NCI-H128 (cell line): ENCODE results near the gene MCC.

Experiments used
- DNase-seq: peaks from one replicate; lab custom pipeline; 2025; ENCODE audit not compliant: unreplicated experiment; lab: John Stamatoyannopoulos, UW

The MCC gene

DNA sequence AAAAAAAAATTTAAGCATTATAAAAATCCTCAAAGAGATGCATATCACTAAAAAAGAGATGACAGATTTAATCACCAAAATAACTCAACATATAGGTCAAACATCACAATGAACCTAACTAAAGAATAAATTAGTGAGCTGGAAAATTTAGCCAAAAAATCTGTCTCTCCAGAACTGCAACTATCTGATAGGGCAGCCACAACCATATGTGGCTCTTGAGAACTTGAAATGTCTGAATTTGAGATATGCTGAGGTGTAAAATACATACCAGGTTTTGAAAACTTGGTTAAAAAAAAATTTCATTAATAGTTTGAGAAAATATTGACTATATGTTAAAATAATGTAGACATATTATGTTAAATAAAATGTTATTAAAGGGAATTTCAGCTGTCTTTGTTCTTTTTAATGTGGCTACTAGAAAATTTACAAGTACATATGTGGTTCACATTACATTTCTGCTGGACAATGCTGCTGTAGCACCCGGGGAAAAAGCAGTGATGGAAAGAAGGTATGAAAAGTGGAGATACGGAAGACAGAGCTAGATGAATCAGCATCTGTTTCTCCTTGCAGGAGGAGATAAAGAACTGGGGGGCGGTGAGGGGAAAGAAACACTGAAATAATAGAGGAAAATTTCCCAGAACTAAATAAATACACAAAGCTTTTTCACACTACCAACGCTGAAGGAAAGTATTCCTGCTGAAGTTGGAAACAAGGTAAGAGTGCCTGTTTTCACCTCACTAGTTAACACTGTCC is 445.6 kb downstream of the MCC start:
- DNase-seq = no peak

DNA sequence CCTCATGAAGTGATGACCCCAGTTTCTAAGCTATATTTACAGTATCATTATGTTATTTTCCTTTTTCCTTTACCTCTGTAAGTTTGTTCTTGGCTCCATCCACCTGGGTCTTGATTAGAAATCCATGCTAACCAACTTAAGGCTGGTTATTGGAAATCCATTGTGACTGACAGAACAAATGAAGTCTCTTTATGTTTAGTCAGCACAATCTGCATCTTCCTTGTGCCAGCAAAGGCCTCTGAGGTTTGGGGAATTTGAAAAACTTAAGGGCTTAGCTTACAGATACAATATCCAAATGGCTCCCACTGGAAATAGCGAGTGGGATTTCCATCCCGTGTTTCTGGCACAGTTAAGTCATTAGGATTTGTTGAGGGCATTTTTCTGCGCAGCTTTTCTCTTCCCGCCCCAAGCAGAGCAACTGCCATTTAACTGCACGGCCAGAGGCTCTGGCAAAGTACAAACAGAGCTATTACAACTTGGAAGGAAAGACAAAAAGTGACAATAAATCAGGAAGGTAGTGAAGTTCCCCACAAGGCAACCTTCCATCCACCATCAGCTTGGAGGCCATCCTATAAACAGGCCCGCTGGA is 447.5 kb downstream of the MCC start:
- no peak for DNase-seq

DNA sequence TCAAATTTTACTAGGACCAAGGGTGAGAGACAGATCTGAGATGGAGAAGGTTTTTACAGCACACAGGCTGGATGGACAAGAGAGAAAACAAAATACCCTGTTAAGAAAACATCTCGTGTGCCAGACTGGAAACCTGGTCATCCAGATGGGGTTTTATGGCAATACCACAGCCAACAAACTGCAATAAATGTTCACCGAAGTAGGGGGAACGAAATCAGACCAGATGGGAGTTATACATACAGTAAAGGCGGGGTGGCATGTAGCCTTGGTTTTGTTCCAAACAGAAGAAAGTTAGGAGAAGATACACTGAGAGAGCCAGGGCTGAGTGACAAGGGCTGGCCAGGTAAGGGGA is 448.3 kb downstream of the MCC start:
- no peak for DNase-seq

DNA sequence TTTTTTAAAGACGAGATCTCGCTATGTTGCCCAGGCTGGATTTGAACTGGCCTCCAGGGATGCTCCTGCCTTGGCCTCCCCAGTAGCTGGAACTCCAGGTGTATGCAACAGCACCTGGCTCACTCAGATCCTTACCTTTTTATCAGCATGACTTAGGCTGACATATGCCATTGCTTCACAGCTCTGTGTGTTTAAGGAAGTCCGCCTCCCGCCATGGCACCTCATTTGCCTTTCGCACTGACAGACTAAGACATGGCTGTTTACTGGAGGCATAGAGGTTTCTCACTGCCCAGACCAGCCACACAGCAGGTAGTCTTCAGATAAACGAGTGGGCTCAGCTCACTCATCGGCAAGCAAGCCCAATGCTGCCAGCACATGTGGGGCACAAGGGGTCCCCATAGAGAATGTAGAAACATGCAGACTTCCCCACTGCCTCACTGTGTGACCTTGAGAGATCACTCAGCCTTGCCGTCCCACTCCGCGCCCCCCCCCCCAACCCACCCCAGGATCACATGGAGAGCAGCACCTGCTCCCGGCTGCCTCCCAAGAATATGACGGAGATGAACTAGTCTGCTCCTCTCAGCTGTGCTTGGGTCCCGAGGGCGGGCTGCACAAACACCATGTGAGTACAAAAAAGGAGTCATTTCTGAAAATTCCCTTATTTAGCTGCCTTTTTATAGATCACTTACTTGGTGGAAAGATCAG is 448.9 kb downstream of the MCC start:
- DNase-seq = no peak

DNA sequence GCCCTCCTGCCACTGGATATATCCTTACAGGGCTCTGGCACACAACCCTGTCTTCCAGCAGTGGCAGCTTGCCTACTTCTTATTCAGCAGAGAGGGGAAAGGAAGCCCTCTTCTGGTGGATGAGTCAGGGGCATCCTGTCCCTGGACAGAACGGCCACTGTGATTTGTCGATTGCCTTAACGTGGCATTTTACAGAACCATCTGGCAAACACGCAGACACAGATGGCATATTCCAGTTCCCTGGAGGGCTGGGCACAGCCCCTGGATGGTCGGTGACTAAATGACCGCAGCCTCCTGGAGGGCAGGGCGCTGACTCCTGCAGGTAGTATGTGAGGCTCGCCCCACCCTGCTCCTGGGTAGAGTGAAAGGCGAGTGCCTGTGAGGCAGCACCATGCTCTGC is 449.5 kb downstream of the MCC start:
- DNase-seq = no peak

DNA sequence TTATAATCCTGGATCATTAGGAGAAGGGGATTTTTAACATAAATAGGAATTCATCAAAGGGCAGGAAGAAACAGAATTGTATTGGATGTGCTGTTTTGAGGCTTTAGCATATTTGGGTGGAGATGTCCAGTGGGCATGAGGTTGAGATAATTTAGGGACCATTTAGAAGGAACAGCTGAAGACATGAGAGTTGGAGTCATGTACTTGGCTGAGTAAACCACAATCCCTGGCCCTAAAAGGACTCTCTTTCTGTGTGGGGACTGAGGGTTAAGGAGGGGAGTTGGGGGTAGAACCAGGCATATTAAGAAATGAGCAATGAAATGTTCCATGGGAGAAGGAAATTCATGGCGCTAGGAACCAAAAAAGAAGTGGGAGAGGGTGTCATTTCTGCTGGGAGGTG is 450.1 kb downstream of the MCC start:
- no peak for DNase-seq

DNA sequence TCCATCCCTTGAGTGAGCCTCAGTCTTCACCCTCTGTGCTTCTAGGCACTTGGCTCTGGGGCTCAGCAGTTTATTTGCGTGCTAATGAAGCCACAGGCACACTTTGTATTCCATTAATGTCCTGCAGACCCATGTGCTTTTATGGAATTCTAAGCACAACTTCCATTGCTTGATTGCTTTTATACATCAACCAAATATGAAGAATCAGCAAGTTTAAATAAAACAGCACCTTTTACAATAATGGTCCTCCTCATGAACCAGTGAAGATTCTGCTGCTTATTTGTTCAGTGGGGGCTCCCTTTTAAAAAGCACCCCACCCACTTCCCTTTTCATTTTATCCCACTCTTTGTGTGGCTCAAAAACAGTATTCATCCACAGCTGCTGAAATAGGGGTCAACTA is 451.4 kb downstream of the MCC start:
- no peak for DNase-seq

DNA sequence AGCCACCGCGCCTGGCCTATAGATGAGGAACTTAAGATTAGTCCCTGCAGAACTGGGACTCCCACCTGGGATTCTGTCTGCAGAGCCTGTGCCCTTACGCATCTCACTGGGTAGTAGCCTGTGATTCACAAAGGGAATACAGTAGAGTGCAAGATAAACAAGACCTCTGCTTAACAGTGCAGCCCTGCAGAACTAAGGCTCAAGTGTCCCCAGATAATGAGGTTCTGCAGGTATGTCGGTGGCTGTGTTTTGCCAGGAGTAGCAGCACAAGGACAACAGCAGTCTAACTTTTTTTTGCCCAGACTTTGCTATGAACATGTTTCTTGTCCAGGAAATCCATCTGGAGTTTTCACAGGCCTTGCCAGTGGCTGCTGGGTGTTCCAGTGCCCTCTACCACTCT is 451.9 kb downstream of the MCC start:
- no peak for DNase-seq

DNA sequence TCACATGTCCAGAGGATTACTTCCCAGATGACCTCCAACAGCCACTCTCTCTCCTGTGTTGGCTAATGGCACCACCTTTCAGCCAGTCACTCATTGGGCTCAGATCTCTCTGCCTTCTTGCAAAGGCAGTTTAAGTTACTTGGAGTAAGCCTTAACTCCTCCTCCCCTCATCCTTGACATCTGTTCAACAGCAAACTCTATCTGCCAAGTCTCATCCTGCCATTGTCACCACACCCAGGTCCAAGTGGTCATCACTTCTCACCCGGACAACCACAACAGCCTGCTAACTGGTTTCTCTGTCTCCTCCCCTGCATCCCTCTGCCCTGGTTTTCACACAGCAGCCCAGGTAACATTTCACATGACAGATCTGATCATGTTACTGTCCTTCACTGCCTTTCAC is 453.2 kb downstream of the MCC start:
- DNase-seq = no peak

DNA sequence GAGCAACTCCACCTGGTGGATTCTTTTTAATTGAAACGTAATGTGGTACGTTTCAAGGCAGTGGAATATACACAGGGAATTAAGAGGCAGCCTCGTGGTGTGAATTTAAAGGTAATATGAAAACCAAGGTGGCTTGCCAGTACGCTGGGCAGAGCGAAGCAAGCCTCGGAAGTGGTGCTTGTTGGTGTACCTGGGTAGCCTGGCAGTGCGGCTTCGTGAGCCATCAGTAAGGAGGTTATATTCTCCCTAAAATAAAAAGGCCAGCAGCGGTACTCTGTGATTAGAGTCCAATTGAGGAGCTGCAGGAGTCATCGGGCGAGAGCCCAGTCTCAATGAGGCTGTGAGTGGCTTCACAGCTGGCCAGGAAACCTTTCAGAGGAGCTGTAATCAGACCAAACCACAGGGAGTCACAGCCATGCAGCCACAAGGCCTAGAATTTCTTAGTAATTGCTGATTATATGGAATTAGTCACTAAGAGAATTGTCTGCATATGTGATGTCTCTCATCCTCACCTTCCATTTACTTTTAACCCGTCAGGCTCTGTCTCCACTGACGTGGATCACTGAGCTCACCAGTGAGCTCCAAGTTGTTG is 454.0 kb downstream of the MCC start:
- no peak for DNase-seq

DNA sequence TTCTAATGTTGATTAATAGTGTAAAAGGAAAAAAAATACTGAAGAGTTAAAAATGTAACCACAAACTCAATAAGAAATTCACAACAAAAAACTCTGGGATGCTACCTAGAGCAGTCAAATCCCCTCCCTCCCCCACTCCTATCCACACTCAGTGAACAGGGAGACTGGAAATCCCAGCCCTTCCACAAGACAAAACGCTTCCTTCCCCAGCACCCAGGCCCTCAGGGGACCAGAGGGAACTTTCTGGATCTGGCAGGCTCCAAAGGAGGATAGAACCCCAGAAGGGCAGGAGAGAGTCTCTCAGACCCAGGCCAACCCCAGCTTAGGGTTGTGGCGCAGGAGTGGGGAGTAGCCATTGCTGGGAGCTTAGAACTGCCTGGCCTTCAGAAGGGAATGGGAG is 456.7 kb downstream of the MCC start:
- DNase-seq = no peak

DNA sequence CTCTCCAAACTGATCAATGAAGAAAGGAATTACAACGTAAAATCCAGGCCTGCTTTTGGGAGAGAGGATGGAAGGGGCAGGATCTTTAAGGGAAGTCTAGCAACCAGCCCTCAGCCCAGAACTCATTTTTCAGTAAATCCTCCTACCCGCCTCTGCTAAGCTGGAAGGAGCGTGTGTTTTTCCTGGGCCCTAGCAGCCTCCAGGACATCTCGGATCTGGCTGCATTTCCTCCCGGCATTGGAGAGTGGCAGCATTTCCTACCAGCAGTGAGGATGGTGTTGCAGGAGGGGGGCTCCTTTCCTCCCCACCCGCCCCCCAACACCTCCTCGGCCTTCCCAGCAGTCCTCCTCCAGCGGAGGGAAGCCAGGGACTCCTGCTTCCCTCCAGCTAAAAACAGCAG is 457.1 kb downstream of the MCC start:
- DNase-seq = no peak

DNA sequence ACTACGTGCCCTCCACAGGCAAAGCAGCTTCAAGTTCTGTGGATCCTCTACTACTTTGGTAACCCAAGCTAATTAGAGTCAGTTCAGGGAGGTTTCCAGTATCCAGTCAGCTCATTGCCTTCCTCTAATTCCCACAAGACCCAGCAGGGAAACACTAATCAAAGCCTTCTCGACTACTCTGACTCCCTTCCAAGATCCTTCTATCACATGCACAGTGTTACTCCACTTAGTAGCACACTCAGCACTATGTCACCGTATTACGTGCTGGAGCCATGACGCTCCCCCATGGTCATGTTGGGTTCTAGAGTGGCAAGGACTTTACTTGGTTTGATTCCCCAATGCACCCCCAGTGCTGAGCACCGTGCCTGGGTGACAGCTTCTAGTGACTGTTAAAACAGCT is 458.6 kb downstream of the MCC start:
- DNase-seq = no peak

DNA sequence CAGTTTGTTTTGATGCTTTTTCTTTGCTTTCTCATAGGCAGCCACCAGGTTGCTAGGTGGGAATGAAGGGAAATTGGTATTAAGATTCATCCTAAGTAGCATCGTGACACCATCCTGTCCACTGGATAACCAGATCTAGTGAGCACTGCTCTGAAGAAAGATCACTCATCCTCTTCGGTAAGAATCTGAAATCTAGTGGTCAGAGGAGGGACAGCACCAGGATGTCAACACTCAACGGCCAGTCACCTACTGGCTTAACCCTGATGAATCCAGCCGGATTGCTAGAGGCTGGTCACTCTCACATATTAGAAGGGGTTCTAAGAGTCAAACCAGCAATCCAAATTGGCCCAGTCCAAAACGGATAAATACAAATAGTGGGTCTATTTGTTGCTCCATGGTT is 460.8 kb downstream of the MCC start:
- no peak for DNase-seq

DNA sequence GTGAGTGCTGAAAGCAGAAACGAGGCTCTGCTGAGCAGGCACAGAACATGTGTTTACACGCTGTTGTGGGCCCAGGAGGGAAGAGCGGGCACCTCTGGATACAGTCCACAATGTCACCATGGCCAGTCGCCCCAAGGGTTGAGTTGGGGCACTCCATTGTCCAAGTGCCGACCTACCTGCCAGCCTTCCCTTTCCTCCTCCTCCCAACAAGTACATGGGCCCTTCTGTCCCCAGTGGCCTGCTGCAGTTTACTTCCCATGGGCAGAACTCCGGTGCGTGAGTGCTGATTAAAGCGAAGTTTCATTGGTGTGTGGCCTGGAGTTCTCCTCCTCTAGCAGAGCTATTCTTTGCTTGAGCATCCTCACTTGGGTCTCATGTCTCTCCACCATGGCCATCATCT is 461.2 kb downstream of the MCC start:
- no peak for DNase-seq

DNA sequence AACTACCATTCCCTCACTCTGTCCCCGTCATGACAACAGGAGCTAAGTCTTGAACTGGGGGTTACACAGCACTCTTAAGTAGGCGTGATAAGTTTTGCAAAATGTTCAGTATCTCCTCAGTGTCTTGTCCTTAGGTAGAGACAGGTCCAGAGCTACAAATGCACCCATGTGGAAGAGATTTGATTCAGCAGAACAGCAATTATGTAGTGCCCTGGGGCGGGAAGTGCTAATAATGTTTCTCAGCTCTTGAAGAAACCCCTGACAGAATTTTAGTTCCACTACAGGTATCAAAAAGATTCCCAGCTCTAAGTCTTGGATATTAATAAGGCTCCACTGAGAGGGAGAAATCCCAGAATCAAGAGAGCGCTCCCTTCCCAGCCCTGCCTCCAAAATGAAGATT is 462.0 kb downstream of the MCC start:
- no peak for DNase-seq

DNA sequence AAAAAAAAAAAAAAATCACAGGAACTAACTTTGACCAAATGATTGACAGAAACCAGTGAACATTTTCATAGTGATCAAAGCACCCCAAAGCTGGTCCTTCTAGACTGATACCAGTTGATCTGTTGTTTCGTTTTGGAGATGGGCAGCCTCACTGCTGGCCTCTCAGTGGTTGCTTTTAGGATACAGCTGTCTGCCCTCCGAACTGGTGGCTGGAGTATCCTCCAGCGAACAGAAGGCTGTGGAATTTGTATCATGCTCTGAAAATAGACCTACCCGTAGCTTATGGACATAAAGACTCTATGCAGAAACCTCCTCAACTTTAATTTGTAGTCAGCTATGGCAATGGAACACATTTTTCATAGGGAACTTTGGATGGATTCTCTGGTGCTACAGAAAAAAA is 462.7 kb downstream of the MCC start:
- no peak for DNase-seq

DNA sequence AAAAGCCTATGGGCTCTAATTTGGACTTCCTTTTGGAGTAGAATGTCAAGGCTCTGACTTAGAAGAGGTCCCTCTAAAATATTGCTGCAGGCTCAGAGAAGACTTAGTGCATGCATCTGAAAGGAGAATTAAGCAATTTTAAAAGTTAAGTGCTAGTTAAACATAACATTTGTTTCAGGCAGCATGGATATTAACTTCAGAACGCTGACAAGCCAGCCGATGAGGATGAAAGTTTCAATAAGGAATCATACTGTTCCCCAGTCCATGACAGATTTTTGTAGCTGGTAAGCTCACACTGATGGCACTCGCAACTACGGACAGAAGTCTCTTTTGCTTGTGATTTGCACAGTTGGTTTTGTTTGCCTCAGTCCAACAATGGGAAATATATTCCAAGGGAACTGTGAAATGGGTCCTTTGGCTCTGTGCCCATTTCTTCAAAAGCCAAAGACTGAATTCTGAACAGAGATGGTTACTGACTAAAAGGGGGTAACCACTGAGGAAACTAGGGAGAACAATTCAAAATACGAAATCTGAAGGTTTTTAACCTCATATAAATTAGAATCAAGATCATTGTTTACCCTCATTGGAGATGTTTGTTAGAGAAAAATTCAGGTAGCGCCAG is 464.1 kb downstream of the MCC start:
- no peak for DNase-seq

DNA sequence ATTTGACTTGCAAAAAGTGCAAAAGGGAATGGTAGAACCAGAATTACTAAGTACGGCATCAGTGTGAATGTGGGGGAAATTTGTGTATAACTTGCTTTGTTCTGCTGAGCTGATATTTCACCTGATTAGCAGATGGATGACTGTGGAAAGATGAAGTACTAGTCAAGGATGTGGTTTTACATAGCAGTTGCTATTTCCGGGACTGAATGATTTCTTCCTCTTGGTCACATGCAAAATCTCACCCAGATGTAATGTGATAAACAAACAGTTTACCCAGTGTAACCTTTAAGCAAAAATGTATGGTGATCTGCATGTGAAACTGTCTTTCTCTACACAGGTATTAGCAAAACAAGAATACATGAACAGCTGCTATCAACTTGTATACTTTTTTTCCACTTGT is 465.6 kb downstream of the MCC start:
- no peak for DNase-seq

DNA sequence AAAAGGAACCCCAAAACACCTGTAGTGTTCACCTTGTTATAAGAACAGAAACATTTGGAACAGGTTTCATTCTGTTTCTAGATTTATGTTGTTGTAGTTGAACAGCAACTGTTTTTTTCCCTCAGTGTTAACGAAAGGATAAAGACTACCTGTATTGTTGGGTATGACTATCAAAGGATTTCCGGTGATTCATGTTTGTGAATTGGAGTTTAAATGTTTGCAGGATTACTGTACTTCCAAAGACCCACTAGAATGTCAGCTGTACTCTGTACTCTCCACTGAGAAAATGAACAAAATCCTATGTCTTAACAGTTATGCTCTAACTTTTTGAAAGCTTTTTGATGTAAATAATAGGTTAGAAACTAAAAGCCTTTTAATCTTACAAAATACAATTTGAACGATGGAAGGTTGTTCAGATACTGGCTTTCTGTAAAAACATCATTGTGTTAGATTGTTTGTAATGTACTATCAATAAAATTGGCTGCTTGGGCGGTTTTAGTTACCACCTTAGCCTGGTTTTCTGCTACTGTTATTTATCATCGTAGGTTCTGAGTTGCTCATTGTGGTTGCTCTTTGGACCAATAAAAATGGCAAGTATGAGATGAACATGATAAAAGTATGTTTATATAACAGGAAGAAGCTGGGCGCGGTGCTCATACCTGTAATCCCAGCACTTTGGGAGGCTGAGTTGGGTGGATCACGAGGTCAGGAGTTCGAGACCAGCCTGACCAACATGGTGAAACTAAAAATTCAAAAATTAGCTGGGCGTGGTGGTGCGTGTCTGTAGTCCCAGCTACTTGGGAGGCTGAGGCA is 467.6 kb downstream of the MCC start:
- no peak for DNase-seq
